OCI-LY7 (cell line): ENCODE results near the gene HNRNPAB.
"Not testable (repeated sequence)": the region's sequence is repeated elsewhere in the genome, so short reads cannot be mapped to it uniquely, and the experiment has no call there.

Experiments
- EZH2phosphoT487 ChIP-seq: fragments of 200-600 bp; sonication (generic); IDR thresholded peaks from 2 replicates; pipeline ENCODE4 v1.6.1; 2018; ENCODE audit warnings: low read depth, borderline replicate concordance, mild to moderate bottlenecking, mixed run types, antibody characterized with exemption, low read length, moderate library complexity, mixed read lengths
- TF ChIP-seq, protein P1 (sequence below): fragments of 200-600 bp; sonication (generic); conservative IDR thresholded peaks from 2 replicates; pipeline ENCODE4 v1.5.1; 2014; ENCODE audit warnings: mild to moderate bottlenecking, antibody characterized with exemption, low read length, moderate library complexity, mixed read lengths

DNA sequence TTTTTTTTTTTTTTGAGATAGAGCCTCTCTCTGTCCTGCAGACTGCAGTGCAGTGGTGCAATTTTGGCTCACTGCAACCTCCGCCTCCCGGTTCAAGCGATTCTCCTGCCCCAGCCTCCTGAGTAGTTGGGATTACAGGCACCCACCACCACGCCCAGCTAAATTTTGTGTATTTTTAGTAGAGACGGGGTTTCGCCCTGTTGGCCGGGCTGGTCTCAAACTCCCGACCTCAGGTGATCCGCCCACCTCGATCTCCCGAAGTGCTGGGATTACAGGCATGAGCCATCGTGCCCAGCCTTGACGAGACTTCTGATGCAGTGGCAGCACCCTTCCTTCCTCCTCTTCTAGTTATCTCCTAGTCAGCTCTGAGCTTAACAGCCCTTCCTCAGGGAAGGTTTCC, 24.8 kb downstream of the HNRNPAB start:
- TF ChIP-seq, protein P1, sequence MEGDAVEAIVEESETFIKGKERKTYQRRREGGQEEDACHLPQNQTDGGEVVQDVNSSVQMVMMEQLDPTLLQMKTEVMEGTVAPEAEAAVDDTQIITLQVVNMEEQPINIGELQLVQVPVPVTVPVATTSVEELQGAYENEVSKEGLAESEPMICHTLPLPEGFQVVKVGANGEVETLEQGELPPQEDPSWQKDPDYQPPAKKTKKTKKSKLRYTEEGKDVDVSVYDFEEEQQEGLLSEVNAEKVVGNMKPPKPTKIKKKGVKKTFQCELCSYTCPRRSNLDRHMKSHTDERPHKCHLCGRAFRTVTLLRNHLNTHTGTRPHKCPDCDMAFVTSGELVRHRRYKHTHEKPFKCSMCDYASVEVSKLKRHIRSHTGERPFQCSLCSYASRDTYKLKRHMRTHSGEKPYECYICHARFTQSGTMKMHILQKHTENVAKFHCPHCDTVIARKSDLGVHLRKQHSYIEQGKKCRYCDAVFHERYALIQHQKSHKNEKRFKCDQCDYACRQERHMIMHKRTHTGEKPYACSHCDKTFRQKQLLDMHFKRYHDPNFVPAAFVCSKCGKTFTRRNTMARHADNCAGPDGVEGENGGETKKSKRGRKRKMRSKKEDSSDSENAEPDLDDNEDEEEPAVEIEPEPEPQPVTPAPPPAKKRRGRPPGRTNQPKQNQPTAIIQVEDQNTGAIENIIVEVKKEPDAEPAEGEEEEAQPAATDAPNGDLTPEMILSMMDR: not testable (repeated sequence)
- not testable (repeated sequence) for TF ChIP-seq EZH2phosphoT487
